BE2C (cell line): ENCODE measurements around the gene SFRP4.
A peak's percentile ranks its signal among the peaks of the same experiment; 100 is the strongest.

Experiments
- DNase-seq: peaks from one replicate; pipeline ENCODE4 v3.0.0-alpha.2; 2020
- H3K27me3 ChIP-seq: fragments of 250-450 bp; sonication (Bioruptor Pico); 2 replicates; pipeline ENCODE4 v1.5.1; 2020; ENCODE audit warnings: mild to moderate bottlenecking
- H3K36me3 ChIP-seq: fragments of 250-450 bp; sonication (Bioruptor Pico); 2 replicates; pipeline ENCODE4 v1.5.1; 2020; ENCODE audit warnings: mild to moderate bottlenecking
- H3K4me1 ChIP-seq: fragments of 250-450 bp; sonication (Bioruptor Pico); 2 replicates; pipeline ENCODE4 v1.5.1; 2020
- H3K4me3 ChIP-seq: 2 replicates; pipeline ENCODE4 v1.5.1; 2011; ENCODE audit warnings: low read depth, low read length
- H3K9me3 ChIP-seq: fragments of 250-450 bp; sonication (Bioruptor Pico); 2 replicates; pipeline ENCODE4 v1.5.1; 2020
- TF ChIP-seq, protein P1 (sequence below): IDR thresholded peaks from 2 replicates; pipeline ENCODE4 v1.5.1; 2012; ENCODE audit warnings: mild to moderate bottlenecking, low read depth, low read length

SFRP4 gene

DNA sequence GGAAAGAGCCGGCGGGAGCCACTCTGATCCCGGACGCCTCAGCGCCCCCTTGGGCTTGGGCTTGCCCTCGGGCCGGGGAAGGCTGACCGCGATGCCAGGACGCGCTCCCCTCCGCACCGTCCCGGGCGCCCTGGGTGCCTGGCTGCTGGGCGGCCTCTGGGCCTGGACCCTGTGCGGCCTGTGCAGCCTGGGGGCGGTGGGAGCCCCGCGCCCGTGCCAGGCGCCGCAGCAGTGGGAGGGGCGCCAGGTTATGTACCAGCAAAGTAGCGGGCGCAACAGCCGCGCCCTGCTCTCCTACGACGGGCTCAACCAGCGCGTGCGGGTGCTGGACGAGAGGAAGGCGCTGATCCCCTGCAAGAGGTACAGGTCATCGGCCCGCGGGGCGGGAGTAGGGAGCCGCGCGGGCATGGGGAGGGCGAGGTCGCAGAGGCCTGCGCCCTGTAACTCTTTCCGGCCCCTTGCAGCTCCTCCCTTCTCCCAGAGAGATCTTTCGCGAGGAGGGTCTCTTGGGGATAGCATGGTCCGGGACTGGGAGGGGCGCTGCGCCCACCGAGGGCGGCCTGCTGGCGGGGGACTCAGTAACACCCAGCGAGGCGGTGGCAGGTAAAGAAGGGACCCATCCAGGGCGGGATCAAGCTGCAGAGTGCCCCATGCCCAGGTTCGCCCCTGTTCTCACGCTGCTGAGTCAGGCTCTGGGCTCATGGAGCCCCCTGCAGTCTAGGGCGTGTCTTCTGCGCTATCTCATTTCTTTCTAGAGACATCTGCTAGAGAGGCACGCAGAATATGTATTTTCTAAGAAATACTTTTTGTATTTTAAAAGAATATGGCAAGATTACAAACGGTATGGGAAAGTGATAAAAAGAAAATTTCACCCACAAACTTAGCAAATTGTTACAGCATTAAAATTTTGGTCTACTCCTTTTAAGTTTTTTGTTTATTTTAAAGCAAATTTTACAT, 4.5 kb upstream of the SFRP4 start:
- Histone ChIP-seq H3K9me3 (no peaks in the 10 kb centered on the region), H3K36me3 (no peaks in the 10 kb centered on the region), H3K4me1 (no peaks in the 10 kb centered on the region), H3K4me3 (peak overlapping the region; percentile 65), H3K27me3 (peaks cover 29% of the 10 kb centered on the region)
- DNase-seq: peak; percentile 37
- TF ChIP-seq, protein P1, sequence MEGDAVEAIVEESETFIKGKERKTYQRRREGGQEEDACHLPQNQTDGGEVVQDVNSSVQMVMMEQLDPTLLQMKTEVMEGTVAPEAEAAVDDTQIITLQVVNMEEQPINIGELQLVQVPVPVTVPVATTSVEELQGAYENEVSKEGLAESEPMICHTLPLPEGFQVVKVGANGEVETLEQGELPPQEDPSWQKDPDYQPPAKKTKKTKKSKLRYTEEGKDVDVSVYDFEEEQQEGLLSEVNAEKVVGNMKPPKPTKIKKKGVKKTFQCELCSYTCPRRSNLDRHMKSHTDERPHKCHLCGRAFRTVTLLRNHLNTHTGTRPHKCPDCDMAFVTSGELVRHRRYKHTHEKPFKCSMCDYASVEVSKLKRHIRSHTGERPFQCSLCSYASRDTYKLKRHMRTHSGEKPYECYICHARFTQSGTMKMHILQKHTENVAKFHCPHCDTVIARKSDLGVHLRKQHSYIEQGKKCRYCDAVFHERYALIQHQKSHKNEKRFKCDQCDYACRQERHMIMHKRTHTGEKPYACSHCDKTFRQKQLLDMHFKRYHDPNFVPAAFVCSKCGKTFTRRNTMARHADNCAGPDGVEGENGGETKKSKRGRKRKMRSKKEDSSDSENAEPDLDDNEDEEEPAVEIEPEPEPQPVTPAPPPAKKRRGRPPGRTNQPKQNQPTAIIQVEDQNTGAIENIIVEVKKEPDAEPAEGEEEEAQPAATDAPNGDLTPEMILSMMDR: peak; percentile 28

DNA sequence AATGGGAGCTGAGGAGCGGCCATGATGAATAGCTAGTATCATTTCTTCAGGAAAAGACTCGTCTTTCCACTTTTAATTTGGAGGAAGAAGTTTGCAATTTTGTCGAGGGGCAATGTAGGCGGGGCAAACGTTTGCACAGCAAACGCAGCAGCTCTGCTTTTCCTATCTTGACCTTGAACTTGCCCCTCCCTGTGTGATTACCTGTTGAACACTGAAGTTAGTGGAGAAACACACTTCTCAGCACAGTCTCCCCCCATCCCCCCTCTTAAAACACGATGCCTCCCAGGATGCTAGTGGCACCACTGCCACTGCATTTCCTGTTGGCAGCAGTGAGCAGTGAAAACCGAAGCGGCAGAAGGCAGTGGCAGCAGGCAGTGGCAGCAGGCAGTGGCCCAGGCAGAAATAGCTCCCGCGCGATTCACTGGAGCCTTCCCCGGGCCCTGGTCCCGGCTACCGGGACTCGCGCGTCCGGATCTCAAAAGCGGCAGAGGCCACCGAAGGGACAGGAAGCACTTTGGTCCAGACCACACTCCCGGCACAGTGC, 3.8 kb upstream of the SFRP4 start, which contains the start of gene EPDR1:
EPDR1 (plus strand) TSS at position 336 of the 544 bp plus-strand sequence. CDS start 300 bp downstream, outside the sequence.
- peak within 1 kb of the TSS; percentile 65 for H3K4me3 ChIP-seq
- DNase-seq: peak; percentile 58
- H3K9me3 ChIP-seq: no peaks in the 10 kb centered on the region
- peaks cover 35% of the 10 kb centered on the region for H3K27me3 ChIP-seq
- H3K36me3 ChIP-seq: no peaks in the 10 kb centered on the region
- no peaks in the 10 kb centered on the region for H3K4me1 ChIP-seq
- TF ChIP-seq, protein P1: peak; percentile 29

DNA sequence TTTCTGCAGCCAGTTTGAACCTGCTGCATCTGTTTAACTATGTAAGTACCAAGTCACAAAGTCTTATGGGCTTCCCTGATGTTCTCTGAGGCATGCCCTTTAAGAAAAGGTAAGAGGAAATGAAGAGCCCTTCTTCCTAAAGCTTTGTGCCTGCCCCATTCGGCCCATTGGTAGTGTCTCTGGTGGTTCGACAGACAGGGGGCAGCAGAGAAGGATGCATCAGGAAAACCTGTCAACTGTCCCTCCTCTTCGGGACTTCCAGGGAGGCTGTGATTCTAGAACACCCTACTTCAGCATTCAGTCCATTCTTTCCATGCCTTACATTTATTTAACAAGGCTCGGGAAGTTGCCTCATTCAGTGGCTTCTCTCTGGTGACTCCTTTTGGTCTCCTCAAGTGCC, 1.9 kb upstream of the SFRP4 start:
- H3K27me3 ChIP-seq: peaks cover 37% of the 10 kb centered on the region
- DNase-seq: no peak
- TF ChIP-seq, protein P1: peak; percentile 29; the same call in 1 of the 2 replicates
- no peaks in the 10 kb centered on the region for H3K4me1 ChIP-seq
- H3K36me3 ChIP-seq: no peaks in the 10 kb centered on the region
- H3K4me3 ChIP-seq: no peak overlapping the region
- no peaks in the 10 kb centered on the region for H3K9me3 ChIP-seq

DNA sequence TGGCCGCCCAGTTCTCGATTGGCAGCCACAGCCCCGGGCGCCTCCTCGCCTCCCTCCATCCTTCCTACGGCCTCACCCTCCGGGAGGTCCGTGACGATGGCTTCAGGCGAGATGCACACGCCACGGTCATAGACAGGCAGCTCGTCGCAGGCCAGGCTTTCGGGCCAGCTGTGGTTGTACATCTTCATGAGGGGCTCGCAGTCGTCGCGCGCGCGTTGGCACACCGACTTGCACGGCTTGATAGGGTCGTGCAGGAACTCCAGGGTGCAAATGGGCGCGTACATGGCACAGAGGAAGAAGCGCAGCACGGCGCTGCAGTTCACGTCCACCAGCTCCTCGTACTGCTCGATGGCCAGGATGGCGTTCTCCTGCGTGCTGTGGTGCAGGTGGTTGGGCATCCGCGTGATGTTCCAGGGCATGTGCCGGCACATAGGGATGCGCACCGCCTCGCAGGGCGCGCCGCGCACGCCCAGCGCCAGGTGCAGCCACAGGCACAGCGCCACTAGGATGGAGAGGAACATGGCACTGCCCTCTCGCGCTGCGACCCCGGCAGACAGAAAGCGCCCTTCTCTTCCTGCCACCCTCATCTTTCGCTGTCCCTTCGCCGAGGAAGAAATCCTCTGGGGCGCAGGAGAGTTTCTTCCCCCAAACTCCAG, 472 bp downstream of the SFRP4 start:
- Histone ChIP-seq H3K4me3 (peak overlapping the region; percentile 31), H3K9me3 (no peaks in the 10 kb centered on the region), H3K4me1 (no peaks in the 10 kb centered on the region), H3K36me3 (no peaks in the 10 kb centered on the region), H3K27me3 (peaks cover 34% of the 10 kb centered on the region)
- DNase-seq: peak; percentile 5
- TF ChIP-seq, protein P1: no peak

DNA sequence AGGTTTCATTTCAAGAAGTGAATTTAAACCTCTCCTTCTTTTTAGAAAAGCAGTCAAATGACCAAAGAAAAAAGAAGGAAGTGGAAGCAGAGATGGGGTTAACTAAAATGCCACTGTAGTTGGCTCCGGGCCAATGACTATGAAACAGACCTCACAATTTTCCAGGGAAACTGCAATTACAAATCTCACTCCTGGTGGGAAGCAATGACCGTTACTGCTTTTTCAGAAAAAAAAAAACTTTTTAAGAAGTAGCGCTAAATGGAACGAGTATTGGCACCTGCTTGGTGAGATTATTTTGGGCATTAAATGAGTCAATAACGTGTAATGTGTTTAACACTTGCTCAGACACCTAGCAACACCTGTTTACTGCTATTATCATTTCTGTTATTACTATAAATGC, 1.2 kb downstream of the SFRP4 start:
- no peaks in the 10 kb centered on the region for H3K36me3 ChIP-seq
- no peak overlapping the region for H3K4me3 ChIP-seq
- peak; percentile 20 for DNase-seq
- TF ChIP-seq, protein P1: no peak
- H3K9me3 ChIP-seq: no peaks in the 10 kb centered on the region
- H3K27me3 ChIP-seq: peaks cover 27% of the 10 kb centered on the region
- no peaks in the 10 kb centered on the region for H3K4me1 ChIP-seq
